OCI-LY3 (cell line): ENCODE measurements around the gene CCDC177.

Experiments used
- CTCF ChIP-seq: fragments of 200-600, 300-600 bp; sonication (generic); IDR thresholded peaks from 2 replicates; pipeline ENCODE4 v1.5.1; 2014; ENCODE audit warnings: antibody characterized with exemption, low read length, low read depth
- EZH2phosphoT487 ChIP-seq: fragments of 200-600 bp; shearing (Covaris generic); IDR thresholded peaks from 2 replicates; pipeline ENCODE4 v1.6.1; 2018; ENCODE audit warnings: antibody characterized with exemption, mixed run types, low read depth

DNA sequence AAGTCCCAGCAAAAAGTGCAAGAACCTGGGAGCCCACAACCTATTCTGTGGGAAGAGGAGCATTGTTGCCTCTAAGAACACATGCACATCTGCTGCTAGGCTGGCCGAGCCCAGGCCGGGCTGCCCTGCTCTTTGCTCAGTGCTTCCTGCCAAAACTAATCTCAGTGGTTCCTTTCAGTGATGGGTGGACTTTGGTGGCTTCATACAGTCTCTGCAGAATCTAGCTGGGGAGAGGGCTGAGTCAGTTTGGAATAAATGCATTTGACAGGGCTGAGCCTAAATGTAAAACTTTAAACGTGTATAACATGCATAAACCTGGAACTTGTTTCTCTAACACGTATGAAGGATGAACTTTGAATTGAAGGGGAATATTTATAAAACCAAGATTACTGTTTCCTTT is 44.6 kb downstream of the CCDC177 start:
- TF ChIP-seq CTCF = no peak
- no peak for TF ChIP-seq EZH2phosphoT487
